Measurements from ENCODE around the gene TMEM240. TPM values are rescaled to one million over a fixed set of nuclear protein-coding genes. Genes with fewer than 3 reads are reported as not detected.

Gene TMEM240
- total and polyA plus RNA-seq, 2 experiments from 2014 or later = 0.76 to 1.1 TPM

GRCh38 chr1:1569341-1569740 is 28.9 kb upstream of the TMEM240 start:
- no peak for DNase-seq
- H3K27ac ChIP-seq = no peak overlapping the region

GRCh38 chr1:1567891-1568291 is 27.5 kb upstream of the TMEM240 start:
- in situ Hi-C loops (cut with MboI) = no loop called here
- H3F3A ChIP-seq (ENCODE audit: insufficient read depth) = no peaks in the 10 kb centered on the region
- TF ChIP-seq EZH2phosphoT487 (IDR thresholded peaks at IDR 0.05; ENCODE audit: insufficient read depth, low read depth) (no peak), EZH2 (IDR thresholded peaks at IDR 0.05; ENCODE audit: insufficient read depth, poor library complexity, severe bottlenecking) (no peak)
- H3K27ac ChIP-seq = no peak overlapping the region
- no peak overlapping the region for H3K9ac ChIP-seq
- no peak for DNase-seq
- H3K36me3 ChIP-seq (ENCODE audit: low read depth) = peaks cover 16% of the 10 kb centered on the region; the same call in 1 of the 2 replicates
- no peaks in the 10 kb centered on the region for H3K27me3 ChIP-seq (replicated peaks; ENCODE audit: insufficient read depth)
- peaks cover 16% of the 10 kb centered on the region for H3K4me1 ChIP-seq (ENCODE audit: insufficient read depth)
- 76 to 78% methylated on average over 10 of the region's 10 CpGs for WGBS, 2 experiments (ENCODE audit: low coverage in 1 of 2, low lambda C conversion rate in 2 of 2, missing lambda C conversion rate in 2 of 2)
- H4K20me1 ChIP-seq (ENCODE audit: insufficient read depth) = peaks cover 20% of the 10 kb centered on the region
- H2AFZ ChIP-seq = no peak overlapping the region
- peaks cover 100% of the 10 kb centered on the region for H3K79me2 ChIP-seq (ENCODE audit: insufficient read depth)
- H3K4me2 ChIP-seq (ENCODE audit: unreplicated experiment) = no peak overlapping the region
- no peaks in the 10 kb centered on the region for H3K9me2 ChIP-seq (ENCODE audit: insufficient read depth)
- no peak overlapping the region for H3K4me3 ChIP-seq
- no peaks in the 10 kb centered on the region for H3K9me3 ChIP-seq (ENCODE audit: low read depth)

More at GRCh38 chr1:1569341-1569740, 28.9 kb upstream of the TMEM240 start:
- Histone ChIP-seq H3K9ac (no peak overlapping the region), H3K9me3 (ENCODE audit: low read depth) (no peaks in the 10 kb centered on the region), H3K36me3 (ENCODE audit: low read depth) (peaks cover 8% of the 10 kb centered on the region; the same call in 1 of the 2 replicates), H3K9me2 (ENCODE audit: insufficient read depth) (no peaks in the 10 kb centered on the region), H2AFZ (no peak overlapping the region), H3K4me1 (ENCODE audit: insufficient read depth) (peaks cover 20% of the 10 kb centered on the region), H3F3A (ENCODE audit: insufficient read depth) (peaks cover 6% of the 10 kb centered on the region; the same call in 1 of the 2 replicates), H3K4me3 (no peak overlapping the region), H4K20me1 (ENCODE audit: insufficient read depth) (peaks cover 20% of the 10 kb centered on the region), H3K79me2 (ENCODE audit: insufficient read depth) (peaks cover 100% of the 10 kb centered on the region), H3K4me2 (ENCODE audit: unreplicated experiment) (no peak overlapping the region), H3K27me3 (replicated peaks; ENCODE audit: insufficient read depth) (no peaks in the 10 kb centered on the region)
- WGBS, 2 experiments (ENCODE audit: low coverage in 1 of 2, low lambda C conversion rate in 2 of 2, missing lambda C conversion rate in 2 of 2) = 77 to 78% methylated on average over 7 of the region's 7 CpGs
- in situ Hi-C loops (cut with MboI) = no loop called here
- TF ChIP-seq EZH2phosphoT487 (IDR thresholded peaks at IDR 0.05; ENCODE audit: insufficient read depth, low read depth) (no peak), EZH2 (IDR thresholded peaks at IDR 0.05; ENCODE audit: insufficient read depth, poor library complexity, severe bottlenecking) (no peak)

GRCh38 chr1:1567152-1567875 is 26.9 kb upstream of the TMEM240 start:
- peaks cover 20% of the 10 kb centered on the region for H4K20me1 ChIP-seq (ENCODE audit: insufficient read depth)
- no peak overlapping the region for H2AFZ ChIP-seq
- no peak overlapping the region for H3K4me3 ChIP-seq
- no peaks in the 10 kb centered on the region for H3K9me2 ChIP-seq (ENCODE audit: insufficient read depth)
- no peak overlapping the region for H3K4me2 ChIP-seq (ENCODE audit: unreplicated experiment)
- H3K36me3 ChIP-seq (ENCODE audit: low read depth) = peaks cover 12% of the 10 kb centered on the region; the same call in 1 of the 2 replicates
- WGBS, 2 experiments (ENCODE audit: low coverage in 1 of 2, low lambda C conversion rate in 2 of 2, missing lambda C conversion rate in 2 of 2) = 89 to 91% methylated on average over 31 of the region's 31 CpGs
- H3K79me2 ChIP-seq (ENCODE audit: insufficient read depth) = peaks cover 100% of the 10 kb centered on the region
- no peaks in the 10 kb centered on the region for H3F3A ChIP-seq (ENCODE audit: insufficient read depth)
- no peak overlapping the region for H3K9ac ChIP-seq
- no peaks in the 10 kb centered on the region for H3K27me3 ChIP-seq (replicated peaks; ENCODE audit: insufficient read depth)
- no peak overlapping the region for H3K27ac ChIP-seq
- no peaks in the 10 kb centered on the region for H3K9me3 ChIP-seq (ENCODE audit: low read depth)
- no peak for DNase-seq
- TF ChIP-seq EZH2 (IDR thresholded peaks at IDR 0.05; ENCODE audit: insufficient read depth, poor library complexity, severe bottlenecking) (no peak), EZH2phosphoT487 (IDR thresholded peaks at IDR 0.05; ENCODE audit: insufficient read depth, low read depth) (no peak)
- in situ Hi-C loops (cut with MboI) = no loop called here
- H3K4me1 ChIP-seq (ENCODE audit: insufficient read depth) = peaks cover 10% of the 10 kb centered on the region

GRCh38 chr1:1565340-1565739 is 24.9 kb upstream of the TMEM240 start:
- H3K9ac ChIP-seq = no peak overlapping the region
- H3K27me3 ChIP-seq (replicated peaks; ENCODE audit: insufficient read depth) = no peaks in the 10 kb centered on the region
- TF ChIP-seq EZH2 (IDR thresholded peaks at IDR 0.05; ENCODE audit: insufficient read depth, poor library complexity, severe bottlenecking) = no peak
- TF ChIP-seq EZH2phosphoT487 (IDR thresholded peaks at IDR 0.05; ENCODE audit: insufficient read depth, low read depth) = no peak
- no peak overlapping the region for H2AFZ ChIP-seq
- WGBS, 2 experiments (ENCODE audit: low coverage in 1 of 2, low lambda C conversion rate in 2 of 2, missing lambda C conversion rate in 2 of 2) = 96% methylated on average over 9 to 10 of the region's 10 CpGs
- in situ Hi-C loops (cut with MboI) = no loop called here
- peaks cover 15% of the 10 kb centered on the region for H4K20me1 ChIP-seq (ENCODE audit: insufficient read depth)
- no peak overlapping the region for H3K4me2 ChIP-seq (ENCODE audit: unreplicated experiment)
- H3F3A ChIP-seq (ENCODE audit: insufficient read depth) = no peaks in the 10 kb centered on the region
- H3K79me2 ChIP-seq (ENCODE audit: insufficient read depth) = peaks cover 100% of the 10 kb centered on the region
- peaks cover 10% of the 10 kb centered on the region for H3K4me1 ChIP-seq (ENCODE audit: insufficient read depth)
- no peaks in the 10 kb centered on the region for H3K9me3 ChIP-seq (ENCODE audit: low read depth)
- no peak for DNase-seq
- H3K4me3 ChIP-seq = no peak overlapping the region
- peaks cover 14% of the 10 kb centered on the region for H3K36me3 ChIP-seq (ENCODE audit: low read depth)
- no peak overlapping the region for H3K27ac ChIP-seq
- H3K9me2 ChIP-seq (ENCODE audit: insufficient read depth) = no peaks in the 10 kb centered on the region

Measured in GM23248 (cell line).